ENCODE data around the gene CCNY. TPM values are rescaled to one million over a fixed set of nuclear protein-coding genes. Genes with fewer than 3 reads are reported as not detected.

The CCNY gene
- total RNA-seq, 1 experiment from 2014 or later: 62.2 TPM

DNA sequence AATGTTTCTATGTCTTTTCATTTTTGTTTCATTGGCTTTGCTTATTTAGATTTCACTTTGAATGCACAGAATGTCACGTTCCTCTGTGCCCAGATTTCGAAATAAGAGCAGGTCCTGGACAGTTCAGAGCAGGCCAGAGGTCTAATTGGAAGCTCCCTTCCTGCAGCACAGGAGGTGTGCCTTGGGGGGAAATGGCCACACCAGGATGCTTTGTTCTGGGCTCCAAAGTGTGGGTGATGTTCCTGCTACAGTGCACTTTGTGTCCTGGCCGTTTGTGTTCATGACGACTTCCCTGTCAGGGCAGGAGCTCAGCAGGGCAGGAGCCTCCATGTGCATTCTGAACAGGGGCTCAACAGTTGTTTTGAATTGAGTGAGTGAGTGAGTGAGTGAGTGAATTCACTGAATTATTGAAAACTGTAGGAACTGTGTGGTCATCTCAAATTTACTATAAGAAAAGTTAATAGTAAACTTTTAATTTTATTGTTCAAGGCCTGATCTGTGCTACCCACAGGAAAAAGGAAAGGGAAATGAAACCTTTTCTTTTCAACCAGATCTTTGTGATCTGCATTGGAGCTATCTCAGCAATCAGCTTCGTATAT lies 159.3 kb downstream of the CCNY start:
- Histone ChIP-seq H3K4me1 (ENCODE audit: control insufficient read depth in 1 of 2, insufficient read depth in 2 of 2, low read length in 2 of 2) (peaks cover 3 to 7% of the 10 kb centered on the region in 2 experiments; a peak in 2 of 4 replicates), H2AFZ (ENCODE audit: low read depth, low read length, poor library complexity, severe bottlenecking) (no peak overlapping the region), H3K9ac (ENCODE audit: low read length) (no peak overlapping the region), H3K9me3 (ENCODE audit: control insufficient read depth in 1 of 2, insufficient read depth in 1 of 2, low read depth in 1 of 2, low read length in 2 of 2) (no peaks in the 10 kb centered on the region), H3K36me3 (ENCODE audit: control insufficient read depth in 1 of 2, insufficient read depth in 2 of 2, low read length in 2 of 2) (no peaks in the 10 kb centered on the region), H3K27me3 (ENCODE audit: insufficient read depth, low read length) (no peaks in the 10 kb centered on the region), H4K20me1 (ENCODE audit: insufficient read depth) (no peaks in the 10 kb centered on the region), H3K79me2 (ENCODE audit: insufficient read depth, low read length) (peaks cover 29% of the 10 kb centered on the region), H3K4me2 (ENCODE audit: low read length) (no peak overlapping the region), H3K27ac (ENCODE audit: low read depth, low read length) (no peak overlapping the region), H3K9me2 (ENCODE audit: insufficient read depth) (no peaks in the 10 kb centered on the region), H3K4me3 (replicated peaks in 1 of 2; ENCODE audit: low read depth in 1 of 2, low read length in 2 of 2) (no peak overlapping the region)
- intact Hi-C loops (cut with micrococcal nuclease): no loop called here
- DNase-seq (ENCODE audit: low read depth, low spot score): no peak
- no TSS peak for BruUV-seq (replicated peaks)
- TF ChIP-seq, protein P1, sequence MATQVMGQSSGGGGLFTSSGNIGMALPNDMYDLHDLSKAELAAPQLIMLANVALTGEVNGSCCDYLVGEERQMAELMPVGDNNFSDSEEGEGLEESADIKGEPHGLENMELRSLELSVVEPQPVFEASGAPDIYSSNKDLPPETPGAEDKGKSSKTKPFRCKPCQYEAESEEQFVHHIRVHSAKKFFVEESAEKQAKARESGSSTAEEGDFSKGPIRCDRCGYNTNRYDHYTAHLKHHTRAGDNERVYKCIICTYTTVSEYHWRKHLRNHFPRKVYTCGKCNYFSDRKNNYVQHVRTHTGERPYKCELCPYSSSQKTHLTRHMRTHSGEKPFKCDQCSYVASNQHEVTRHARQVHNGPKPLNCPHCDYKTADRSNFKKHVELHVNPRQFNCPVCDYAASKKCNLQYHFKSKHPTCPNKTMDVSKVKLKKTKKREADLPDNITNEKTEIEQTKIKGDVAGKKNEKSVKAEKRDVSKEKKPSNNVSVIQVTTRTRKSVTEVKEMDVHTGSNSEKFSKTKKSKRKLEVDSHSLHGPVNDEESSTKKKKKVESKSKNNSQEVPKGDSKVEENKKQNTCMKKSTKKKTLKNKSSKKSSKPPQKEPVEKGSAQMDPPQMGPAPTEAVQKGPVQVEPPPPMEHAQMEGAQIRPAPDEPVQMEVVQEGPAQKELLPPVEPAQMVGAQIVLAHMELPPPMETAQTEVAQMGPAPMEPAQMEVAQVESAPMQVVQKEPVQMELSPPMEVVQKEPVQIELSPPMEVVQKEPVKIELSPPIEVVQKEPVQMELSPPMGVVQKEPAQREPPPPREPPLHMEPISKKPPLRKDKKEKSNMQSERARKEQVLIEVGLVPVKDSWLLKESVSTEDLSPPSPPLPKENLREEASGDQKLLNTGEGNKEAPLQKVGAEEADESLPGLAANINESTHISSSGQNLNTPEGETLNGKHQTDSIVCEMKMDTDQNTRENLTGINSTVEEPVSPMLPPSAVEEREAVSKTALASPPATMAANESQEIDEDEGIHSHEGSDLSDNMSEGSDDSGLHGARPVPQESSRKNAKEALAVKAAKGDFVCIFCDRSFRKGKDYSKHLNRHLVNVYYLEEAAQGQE (IDR thresholded peaks at IDR 0.05; ENCODE audit: low read depth): no peak
- TF ChIP-seq JUND (IDR thresholded peaks at IDR 0.05) (no peak), TCF7L2 (IDR thresholded peaks at IDR 0.05; ENCODE audit: borderline replicate concordance, extremely low read depth, insufficient read depth, insufficient read length) (no peak), EZH2phosphoT487 (IDR thresholded peaks at IDR 0.05; ENCODE audit: borderline replicate concordance) (no peak), SIN3A (IDR thresholded peaks at IDR 0.05; ENCODE audit: low read depth) (no peak), POLR2AphosphoS5 (IDR thresholded peaks at IDR 0.05; ENCODE audit: low read depth, low read length) (no peak), POLR2A (IDR thresholded peaks at IDR 0.05; ENCODE audit: borderline replicate concordance, extremely low read depth, insufficient read depth, insufficient read length) (no peak), FOSL1 (IDR thresholded peaks at IDR 0.05; ENCODE audit: low read depth) (no peak), EZH2 (IDR thresholded peaks at IDR 0.05) (no peak)
- TF ChIP-seq, protein P2, sequence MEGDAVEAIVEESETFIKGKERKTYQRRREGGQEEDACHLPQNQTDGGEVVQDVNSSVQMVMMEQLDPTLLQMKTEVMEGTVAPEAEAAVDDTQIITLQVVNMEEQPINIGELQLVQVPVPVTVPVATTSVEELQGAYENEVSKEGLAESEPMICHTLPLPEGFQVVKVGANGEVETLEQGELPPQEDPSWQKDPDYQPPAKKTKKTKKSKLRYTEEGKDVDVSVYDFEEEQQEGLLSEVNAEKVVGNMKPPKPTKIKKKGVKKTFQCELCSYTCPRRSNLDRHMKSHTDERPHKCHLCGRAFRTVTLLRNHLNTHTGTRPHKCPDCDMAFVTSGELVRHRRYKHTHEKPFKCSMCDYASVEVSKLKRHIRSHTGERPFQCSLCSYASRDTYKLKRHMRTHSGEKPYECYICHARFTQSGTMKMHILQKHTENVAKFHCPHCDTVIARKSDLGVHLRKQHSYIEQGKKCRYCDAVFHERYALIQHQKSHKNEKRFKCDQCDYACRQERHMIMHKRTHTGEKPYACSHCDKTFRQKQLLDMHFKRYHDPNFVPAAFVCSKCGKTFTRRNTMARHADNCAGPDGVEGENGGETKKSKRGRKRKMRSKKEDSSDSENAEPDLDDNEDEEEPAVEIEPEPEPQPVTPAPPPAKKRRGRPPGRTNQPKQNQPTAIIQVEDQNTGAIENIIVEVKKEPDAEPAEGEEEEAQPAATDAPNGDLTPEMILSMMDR (IDR thresholded peaks at IDR 0.05 in 2 of 3, conservative IDR thresholded peaks at IDR 0.05 in 1 of 3; ENCODE audit: borderline replicate concordance in 1 of 3, insufficient read depth in 1 of 3, low read depth in 2 of 3, low read length in 2 of 3): no peak
- RAD21 ChIA-PET (ENCODE audit: low non-redundant PET in 1 of 2, low total read pairs in 2 of 2, uncharacterized antibody in 2 of 2, unreplicated experiment in 2 of 2): no interaction called here
- POLR2A ChIA-PET: no interaction called here
- no peak for ATAC-seq
- CTCF ChIA-PET: no interaction called here

Measured in HCT116 (cell line).